ENCODE data around the gene TTYH1.

The TTYH1 gene

DNA sequence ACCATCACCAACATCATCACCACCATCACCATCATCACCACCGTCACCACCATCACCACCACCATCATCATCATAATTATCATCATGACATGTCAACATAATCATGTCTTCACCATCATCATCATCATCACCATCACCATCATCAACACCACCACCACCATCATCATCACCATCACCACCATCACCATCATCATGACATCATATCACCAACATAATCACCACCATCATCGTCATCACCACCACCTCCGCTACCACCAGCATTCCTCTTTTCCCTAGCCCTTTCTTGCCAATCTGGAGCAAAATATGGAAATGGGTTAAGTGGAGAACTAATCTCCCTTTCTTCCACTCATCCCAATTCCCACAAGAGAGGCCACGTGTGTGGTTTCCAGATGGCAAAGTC, 1.1 kb upstream of the TTYH1 start:
- no peak overlapping the region for H3K27ac ChIP-seq
- TF ChIP-seq CTCF (conservative IDR thresholded peaks at IDR 0.05) (no peak), ZFX (IDR thresholded peaks at IDR 0.05) (no peak)

GRCh38 chr19:54415901-54416673, 823 bp downstream of the TTYH1 start:
- no peak overlapping the region for H3K27ac ChIP-seq
- TF ChIP-seq CTCF (conservative IDR thresholded peaks at IDR 0.05) (no peak), ZFX (IDR thresholded peaks at IDR 0.05) (no peak)

- H3K27ac ChIP-seq = no peak overlapping the region
- no peak for TF ChIP-seq CTCF (conservative IDR thresholded peaks at IDR 0.05)
- TF ChIP-seq ZFX (IDR thresholded peaks at IDR 0.05) = no peak
These were observed 1.6 kb downstream of the TTYH1 start for GRCh38 chr19:54416695-54417491.

- TF ChIP-seq CTCF (conservative IDR thresholded peaks at IDR 0.05) (no peak), ZFX (IDR thresholded peaks at IDR 0.05) (no peak)
- no peak overlapping the region for H3K27ac ChIP-seq
These were observed 3.0 kb downstream of the TTYH1 start for GRCh38 chr19:54418030-54418929.

DNA sequence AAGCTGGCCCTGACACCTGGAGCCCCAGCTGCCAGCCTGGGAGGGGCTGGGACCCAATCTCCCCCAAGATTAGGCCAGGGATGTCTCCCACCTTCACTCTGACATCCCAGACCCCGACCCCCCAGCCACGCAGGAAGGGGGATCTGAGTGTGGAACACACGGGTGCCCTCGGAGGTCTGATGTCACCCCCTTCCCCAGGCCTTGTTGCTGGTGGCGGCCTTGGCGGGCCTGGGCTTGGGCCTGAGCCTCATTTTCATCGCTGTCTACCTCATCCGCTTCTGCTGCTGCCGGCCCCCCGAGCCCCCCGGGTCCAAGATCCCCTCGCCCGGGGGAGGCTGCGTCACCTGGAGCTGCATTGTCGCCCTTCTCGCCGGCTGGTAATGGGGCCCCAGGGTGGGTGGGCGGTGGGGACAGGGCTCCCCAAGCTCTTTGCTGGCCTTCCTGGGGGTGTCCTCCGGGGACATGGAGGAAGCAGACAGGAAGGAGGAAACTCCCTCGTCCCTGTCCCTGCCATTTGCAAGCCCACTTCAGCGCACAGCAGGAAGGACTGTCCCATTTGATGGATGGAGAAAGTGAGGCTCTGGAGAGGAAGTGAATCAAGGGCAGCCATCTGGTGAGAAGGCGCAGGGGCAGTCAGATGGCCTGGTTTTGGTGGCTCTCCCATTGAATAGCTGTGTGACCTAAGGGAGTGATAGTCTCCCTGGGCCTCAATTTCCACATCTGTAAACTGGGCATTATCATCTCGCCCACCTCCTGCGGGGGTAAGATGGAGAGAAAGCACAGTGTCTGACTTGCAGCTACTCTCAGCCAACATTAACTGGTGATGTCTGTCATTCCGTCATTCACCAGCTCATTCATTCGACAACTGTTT, 3.9 kb downstream of the TTYH1 start:
- TF ChIP-seq CTCF (conservative IDR thresholded peaks at IDR 0.05) (no peak), ZFX (IDR thresholded peaks at IDR 0.05) (no peak)
- H3K27ac ChIP-seq = no peak overlapping the region

DNA sequence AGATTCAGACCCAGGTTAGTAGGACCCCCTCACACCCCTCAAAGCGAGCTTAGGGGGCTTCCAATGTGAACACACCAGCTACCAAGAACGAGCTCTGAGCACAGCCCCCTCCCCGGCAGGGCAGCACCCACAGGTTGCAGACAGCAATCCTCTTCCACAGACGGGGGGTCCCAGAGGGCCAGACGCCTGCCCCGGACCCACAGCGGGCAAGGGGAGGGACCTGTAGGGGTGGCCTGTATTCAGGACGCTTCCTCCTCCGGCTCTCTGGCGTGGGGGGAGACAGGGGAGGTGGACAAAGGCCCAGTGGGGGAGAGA, 4.8 kb downstream of the TTYH1 start:
- H3K27ac ChIP-seq = no peak overlapping the region
- TF ChIP-seq ZFX (IDR thresholded peaks at IDR 0.05) = no peak
